ENCODE results near the gene ANKHD1. TPM values are rescaled to one million over a fixed set of nuclear protein-coding genes. Genes with fewer than 3 reads are reported as not detected.
A peak's percentile ranks its signal among the peaks of the same experiment; 100 is the strongest.

ANKHD1 gene
- total and polyA plus RNA-seq, 9 of the 15 experiments (the other 6 are each of a cell fraction or from before 2014, with no cell fraction given), result 38.9 to 138 (median 78.7) TPM

GRCh38 chr5:140550147-140551079, 148.8 kb downstream of the ANKHD1 start:
- no peak for FAIRE-seq
- peaks cover 5% of the 10 kb centered on the region for H3K9me1 ChIP-seq (ENCODE audit: control insufficient read depth, insufficient read depth, low read length)
- peaks cover 42 to 53% of the 10 kb centered on the region in 2 experiments for H3K4me1 ChIP-seq (replicated peaks in 1 of 2; ENCODE audit: control insufficient read depth in 2 of 2, insufficient read depth in 2 of 2, low read length in 2 of 2)
- peak overlapping the region; percentile 61; the same call in 1 of the 3 replicates for H3K27ac ChIP-seq (ENCODE audit: extremely low read depth, low read depth, low read length)
- no peak overlapping the region for H3K4me2 ChIP-seq (ENCODE audit: insufficient read depth, low read length)
- TF ChIP-seq PML (IDR thresholded peaks at IDR 0.05; ENCODE audit: low read length), result 0 out of 2 replicates have a peak, but pooled peaks have one; percentile 5
- TF ChIP-seq XRCC5 (IDR thresholded peaks at IDR 0.05; ENCODE audit: low read depth, low read length), result no peak
- no peak for TF ChIP-seq XRCC4 (IDR thresholded peaks at IDR 0.05; ENCODE audit: extremely low read depth, insufficient read depth, insufficient read length)
- TF ChIP-seq, protein P1, sequence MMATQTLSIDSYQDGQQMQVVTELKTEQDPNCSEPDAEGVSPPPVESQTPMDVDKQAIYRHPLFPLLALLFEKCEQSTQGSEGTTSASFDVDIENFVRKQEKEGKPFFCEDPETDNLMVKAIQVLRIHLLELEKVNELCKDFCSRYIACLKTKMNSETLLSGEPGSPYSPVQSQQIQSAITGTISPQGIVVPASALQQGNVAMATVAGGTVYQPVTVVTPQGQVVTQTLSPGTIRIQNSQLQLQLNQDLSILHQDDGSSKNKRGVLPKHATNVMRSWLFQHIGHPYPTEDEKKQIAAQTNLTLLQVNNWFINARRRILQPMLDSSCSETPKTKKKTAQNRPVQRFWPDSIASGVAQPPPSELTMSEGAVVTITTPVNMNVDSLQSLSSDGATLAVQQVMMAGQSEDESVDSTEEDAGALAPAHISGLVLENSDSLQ (IDR thresholded peaks at IDR 0.05), result 0 out of 2 replicates have a peak, but pooled peaks have one; percentile 8
- 0 out of 2 replicates have a peak, but pooled peaks have one; percentile 30 for TF ChIP-seq RBFOX2 (IDR thresholded peaks at IDR 0.05; ENCODE audit: low read depth, low read length)
- no peak for DNase-seq (ENCODE audit: extremely low read depth in 1 of 4, low spot score in 3 of 4)
- in situ Hi-C loops (cut with MboI) (no loop called here), intact Hi-C loops (cut with micrococcal nuclease) (loop anchor here (10.0 kb wide), 2 partner anchors 306 to 376 kb away; partner anchors contain the start of gene CYSTM1)
- no peaks in the 10 kb centered on the region for H3K9me3 ChIP-seq (replicated peaks; ENCODE audit: control insufficient read depth, insufficient read depth, low read depth, low read length)
- peaks cover 19% of the 10 kb centered on the region; the same call in 1 of the 2 replicates for H4K20me1 ChIP-seq (replicated peaks; ENCODE audit: control insufficient read depth, insufficient read depth, low read length)
- BruUV-seq (replicated peaks), result TSS peak; percentile 6
- ChIA-PET CTCF (ENCODE audit: low intra/inter-chr PET ratio) (no interaction called here), POLR2A (interaction anchor here (0.6 to 5.3 kb wide), 11 partner anchors 10 to 1113 kb away, joined by 3 to 46 read pairs (median 3); partner anchors contain the start of genes APBB3, IK, NDUFA2 and SLC35A4)
- H3K36me3 ChIP-seq (ENCODE audit: control insufficient read depth, insufficient read depth, low read length), result peaks cover 66% of the 10 kb centered on the region
- no peak overlapping the region for H2AFZ ChIP-seq (ENCODE audit: low read depth, low read length)
- H3K9ac ChIP-seq (ENCODE audit: insufficient read depth in 1 of 2, low read depth in 2 of 2, low read length in 2 of 2), result peak overlapping the region in 1 of 2 experiments; percentile 18; a peak in 1 of 4 replicates
- H3K79me2 ChIP-seq (ENCODE audit: control insufficient read depth, insufficient read depth, low read length), result peaks cover 31% of the 10 kb centered on the region
- WGBS (ENCODE audit: insufficient coverage, low coverage, missing lambda C conversion rate), result 81% methylated on average over 10 of the region's 11 CpGs
- no peak overlapping the region for H3K4me3 ChIP-seq
- H3K27me3 ChIP-seq (ENCODE audit: control insufficient read depth in 2 of 2, insufficient read depth in 2 of 2, low read length in 2 of 2), result no peaks in the 10 kb centered on the region; a peak in 1 of 5 replicates
- no peak for ATAC-seq
